ENCODE measurements around the gene RHOH.
"Not testable (repeated sequence)": the region's sequence is repeated elsewhere in the genome, so short reads cannot be mapped to it uniquely, and the experiment has no call there.

Gene RHOH

GRCh38 chr4:40292313-40292759, 95.5 kb downstream of the RHOH start:
- Histone ChIP-seq H3K4me2 (no peak overlapping the region), H4K20me1 (ENCODE audit: insufficient read depth) (no peaks in the 10 kb centered on the region), H3K4me3 (IDR thresholded peaks at IDR 0.05; ENCODE audit: insufficient read depth, low read depth, low read length) (no peak overlapping the region), H2AFZ (ENCODE audit: low read depth) (no peak overlapping the region), H3K27ac (no peak overlapping the region), H3K4me1 (ENCODE audit: low read depth, poor library complexity, severe bottlenecking) (peaks cover 32% of the 10 kb centered on the region), H3K9ac (no peak overlapping the region), H3K27me3 (ENCODE audit: insufficient read depth, low read depth) (no peaks in the 10 kb centered on the region), H3K36me3 (ENCODE audit: insufficient read depth) (no peaks in the 10 kb centered on the region), H3K79me2 (ENCODE audit: insufficient read depth, low read depth) (no peaks in the 10 kb centered on the region)
- TF ChIP-seq CTCF (conservative IDR thresholded peaks at IDR 0.05; ENCODE audit: low read depth, low read length): no peak

GRCh38 chr4:40294339-40294738, 97.5 kb downstream of the RHOH start:
- H4K20me1 ChIP-seq (ENCODE audit: insufficient read depth): no peaks in the 10 kb centered on the region
- H3K27ac ChIP-seq: no peak overlapping the region
- peaks cover 32% of the 10 kb centered on the region for H3K4me1 ChIP-seq (ENCODE audit: low read depth, poor library complexity, severe bottlenecking)
- no peaks in the 10 kb centered on the region for H3K36me3 ChIP-seq (ENCODE audit: insufficient read depth)
- no peak overlapping the region for H3K4me2 ChIP-seq
- H3K79me2 ChIP-seq (ENCODE audit: insufficient read depth, low read depth): no peaks in the 10 kb centered on the region
- no peak overlapping the region for H3K9ac ChIP-seq
- H2AFZ ChIP-seq (ENCODE audit: low read depth): no peak overlapping the region
- H3K4me3 ChIP-seq (IDR thresholded peaks at IDR 0.05; ENCODE audit: insufficient read depth, low read depth, low read length): no peak overlapping the region
- no peak for TF ChIP-seq CTCF (conservative IDR thresholded peaks at IDR 0.05; ENCODE audit: low read depth, low read length)
- H3K27me3 ChIP-seq (ENCODE audit: insufficient read depth, low read depth): no peaks in the 10 kb centered on the region

GRCh38 chr4:40295030-40295429, 98.2 kb downstream of the RHOH start:
- H3K4me1 ChIP-seq (ENCODE audit: low read depth, poor library complexity, severe bottlenecking): peaks cover 32% of the 10 kb centered on the region
- H3K79me2 ChIP-seq (ENCODE audit: insufficient read depth, low read depth); H3K4me2 ChIP-seq; H3K36me3 ChIP-seq (ENCODE audit: insufficient read depth); H2AFZ ChIP-seq (ENCODE audit: low read depth); H3K4me3 ChIP-seq (IDR thresholded peaks at IDR 0.05; ENCODE audit: insufficient read depth, low read depth, low read length); H3K27me3 ChIP-seq (ENCODE audit: insufficient read depth, low read depth); H3K27ac ChIP-seq; H3K9ac ChIP-seq; H4K20me1 ChIP-seq (ENCODE audit: insufficient read depth): not testable (repeated sequence)

GRCh38 chr4:40295572-40295971, 98.7 kb downstream of the RHOH start:
- Histone ChIP-seq H3K27me3 (ENCODE audit: insufficient read depth, low read depth) (no peaks in the 10 kb centered on the region), H2AFZ (ENCODE audit: low read depth) (no peak overlapping the region), H3K36me3 (ENCODE audit: insufficient read depth) (no peaks in the 10 kb centered on the region), H4K20me1 (ENCODE audit: insufficient read depth) (no peaks in the 10 kb centered on the region), H3K4me3 (IDR thresholded peaks at IDR 0.05; ENCODE audit: insufficient read depth, low read depth, low read length) (no peak overlapping the region), H3K4me2 (no peak overlapping the region), H3K27ac (no peak overlapping the region), H3K79me2 (ENCODE audit: insufficient read depth, low read depth) (no peaks in the 10 kb centered on the region), H3K4me1 (ENCODE audit: low read depth, poor library complexity, severe bottlenecking) (peaks cover 32% of the 10 kb centered on the region), H3K9ac (no peak overlapping the region)
- no peak for TF ChIP-seq CTCF (conservative IDR thresholded peaks at IDR 0.05; ENCODE audit: low read depth, low read length)

Measured in KMS-11 (cell line).